Measurements from ENCODE around the gene CLASRP.

DNA sequence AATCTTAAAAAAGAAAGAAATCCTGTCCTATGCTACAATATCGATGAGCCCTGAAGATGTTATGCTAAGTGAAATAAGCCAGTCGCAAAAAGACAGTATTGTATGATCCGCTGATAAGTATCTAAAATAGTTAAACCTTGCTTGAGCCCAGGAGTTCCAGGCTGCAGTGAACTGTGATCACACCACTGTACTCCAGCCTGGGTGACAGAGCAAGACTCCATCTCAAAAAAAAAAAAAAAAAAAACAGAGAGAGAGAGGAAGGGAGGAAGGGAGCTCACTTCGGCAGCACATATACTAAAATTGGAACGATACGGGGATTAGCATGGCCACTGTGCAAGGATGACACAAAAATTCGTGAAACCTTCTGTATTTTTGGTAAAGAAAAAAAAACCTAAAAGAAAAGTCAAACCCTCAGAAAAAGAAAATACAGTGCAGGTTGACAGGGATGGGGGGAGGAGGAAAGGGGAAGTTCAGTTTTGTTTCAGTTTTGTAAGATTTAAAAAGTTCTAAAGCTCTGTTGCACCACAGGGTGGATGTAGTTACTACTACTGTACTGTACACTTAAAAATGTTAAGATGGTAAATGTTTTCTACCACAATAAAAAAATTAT lies 8.4 kb downstream of the CLASRP start:
- TF ChIP-seq, protein P1, sequence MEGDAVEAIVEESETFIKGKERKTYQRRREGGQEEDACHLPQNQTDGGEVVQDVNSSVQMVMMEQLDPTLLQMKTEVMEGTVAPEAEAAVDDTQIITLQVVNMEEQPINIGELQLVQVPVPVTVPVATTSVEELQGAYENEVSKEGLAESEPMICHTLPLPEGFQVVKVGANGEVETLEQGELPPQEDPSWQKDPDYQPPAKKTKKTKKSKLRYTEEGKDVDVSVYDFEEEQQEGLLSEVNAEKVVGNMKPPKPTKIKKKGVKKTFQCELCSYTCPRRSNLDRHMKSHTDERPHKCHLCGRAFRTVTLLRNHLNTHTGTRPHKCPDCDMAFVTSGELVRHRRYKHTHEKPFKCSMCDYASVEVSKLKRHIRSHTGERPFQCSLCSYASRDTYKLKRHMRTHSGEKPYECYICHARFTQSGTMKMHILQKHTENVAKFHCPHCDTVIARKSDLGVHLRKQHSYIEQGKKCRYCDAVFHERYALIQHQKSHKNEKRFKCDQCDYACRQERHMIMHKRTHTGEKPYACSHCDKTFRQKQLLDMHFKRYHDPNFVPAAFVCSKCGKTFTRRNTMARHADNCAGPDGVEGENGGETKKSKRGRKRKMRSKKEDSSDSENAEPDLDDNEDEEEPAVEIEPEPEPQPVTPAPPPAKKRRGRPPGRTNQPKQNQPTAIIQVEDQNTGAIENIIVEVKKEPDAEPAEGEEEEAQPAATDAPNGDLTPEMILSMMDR (IDR thresholded peaks at IDR 0.05; ENCODE audit: insufficient read depth, low read length, poor library complexity, severe bottlenecking) = no peak
- TF ChIP-seq EZH2phosphoT487 (conservative IDR thresholded peaks at IDR 0.05; ENCODE audit: low read length) = no peak

Measured in SU-DHL-6 (cell line).